ENCODE data around the gene CBX7.
A peak's percentile ranks its signal among the peaks of the same experiment; 100 is the strongest.

The CBX7 gene

DNA sequence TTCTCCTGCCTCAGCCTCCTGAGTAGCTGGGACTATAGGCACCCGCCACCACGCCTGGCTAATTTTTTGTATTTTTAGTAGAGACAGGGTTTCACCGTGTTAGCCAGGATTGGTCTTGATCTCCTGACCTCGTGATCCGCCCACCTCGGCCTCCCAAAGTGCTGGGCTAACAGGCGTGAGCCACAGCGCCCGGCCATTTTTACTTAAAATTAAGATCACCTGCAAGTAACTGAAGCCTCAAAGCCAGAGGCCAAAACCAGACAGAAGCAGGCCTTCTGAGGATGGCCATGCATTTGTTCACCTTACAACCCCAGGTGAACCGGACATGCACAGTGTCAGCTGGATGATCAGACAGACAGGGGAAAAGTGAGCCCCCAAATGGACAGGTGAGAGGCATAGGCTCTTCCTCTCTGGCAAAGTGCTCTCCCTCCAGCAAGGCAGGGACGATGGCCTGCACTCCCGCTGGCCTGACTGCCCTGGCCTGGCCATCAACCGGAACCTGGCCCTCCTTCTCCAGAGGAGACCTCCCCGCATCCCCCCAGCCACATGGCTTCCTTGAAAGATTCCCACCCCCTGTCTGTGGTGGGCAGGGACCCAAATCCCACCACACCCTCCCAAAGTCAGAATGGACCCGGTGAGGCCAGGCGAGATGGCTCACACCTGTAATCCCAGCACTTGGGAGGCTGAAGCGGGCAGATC, 29.6 kb downstream of the CBX7 start:
- no peak for DNase-seq

DNA sequence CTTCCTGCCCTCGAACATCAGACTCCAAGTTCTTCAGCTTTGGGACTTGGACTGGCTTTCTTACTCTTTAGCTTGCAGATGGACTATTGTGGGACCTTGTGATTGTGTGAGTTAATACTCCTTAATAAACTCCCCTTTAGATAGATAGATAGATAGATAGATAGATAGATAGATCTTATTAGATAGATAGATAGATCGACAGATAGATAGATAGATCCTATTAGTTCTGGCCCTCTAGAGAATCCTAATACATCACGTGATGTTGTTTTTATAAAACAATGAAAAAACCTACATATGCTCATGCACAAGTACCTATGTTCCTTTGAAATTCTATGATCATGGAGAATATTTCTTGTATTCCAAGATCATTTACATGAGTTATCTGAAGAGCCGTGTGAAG, 31.5 kb downstream of the CBX7 start:
- no peak for DNase-seq

DNA sequence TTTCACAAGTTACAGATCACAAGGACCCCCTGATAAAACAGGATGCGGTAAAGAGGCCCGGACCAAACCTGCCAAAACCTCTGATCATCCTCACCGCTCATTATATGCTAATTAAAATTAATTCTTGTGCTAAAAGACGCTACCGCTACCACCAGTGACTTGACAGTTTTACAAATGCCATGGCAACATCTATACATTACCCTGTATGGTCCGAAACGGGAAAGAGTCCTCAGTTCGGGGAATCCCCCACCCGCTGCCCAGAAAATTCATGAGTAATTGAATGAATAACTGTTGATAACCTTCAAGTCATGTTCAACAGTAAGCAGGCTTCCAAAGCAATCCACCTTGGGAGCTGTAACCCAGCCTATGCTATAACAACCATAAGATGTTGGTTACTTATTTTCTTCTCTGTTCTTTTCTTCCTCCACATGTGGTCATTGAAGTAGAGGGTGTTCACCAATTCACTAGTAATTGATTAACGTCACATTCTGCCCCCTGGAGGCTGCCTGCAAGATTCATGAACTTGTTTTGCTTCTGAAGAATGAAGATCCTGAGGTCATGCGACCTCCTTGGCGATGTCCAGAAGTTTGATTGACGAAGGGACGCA, 34.8 kb downstream of the CBX7 start:
- peak; percentile 23 for DNase-seq

DNA sequence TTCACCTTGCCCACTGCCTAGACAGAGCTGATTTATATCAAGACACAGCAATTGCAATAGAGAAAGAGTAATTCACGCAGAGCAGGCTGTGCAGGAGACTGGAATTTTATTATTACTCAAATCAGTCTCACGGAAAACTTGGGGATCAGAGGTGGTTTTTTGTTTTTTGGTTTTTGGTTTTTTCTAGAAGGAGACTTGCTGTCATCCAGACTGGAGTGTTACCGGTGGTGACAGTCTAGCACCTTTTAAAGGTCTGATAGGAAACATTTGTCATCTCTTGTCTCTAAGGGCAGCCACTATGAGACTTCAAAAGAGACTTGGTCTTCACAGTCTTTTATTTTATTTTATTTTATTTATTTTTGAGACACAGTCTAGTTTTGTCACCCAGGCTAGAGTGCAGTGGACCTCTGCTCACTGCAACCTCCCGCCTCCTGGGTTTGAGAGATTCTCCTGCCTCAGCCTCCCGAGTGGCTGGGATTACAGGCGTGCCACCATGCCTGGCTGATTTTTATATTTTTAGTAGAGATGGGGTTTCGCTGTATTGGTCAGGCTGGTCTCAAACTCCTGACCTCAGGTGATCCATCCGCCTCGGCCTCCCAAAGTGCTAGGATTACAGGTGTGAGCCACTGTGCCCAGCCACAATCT, 36.4 kb downstream of the CBX7 start:
- DNase-seq = no peak

DNA sequence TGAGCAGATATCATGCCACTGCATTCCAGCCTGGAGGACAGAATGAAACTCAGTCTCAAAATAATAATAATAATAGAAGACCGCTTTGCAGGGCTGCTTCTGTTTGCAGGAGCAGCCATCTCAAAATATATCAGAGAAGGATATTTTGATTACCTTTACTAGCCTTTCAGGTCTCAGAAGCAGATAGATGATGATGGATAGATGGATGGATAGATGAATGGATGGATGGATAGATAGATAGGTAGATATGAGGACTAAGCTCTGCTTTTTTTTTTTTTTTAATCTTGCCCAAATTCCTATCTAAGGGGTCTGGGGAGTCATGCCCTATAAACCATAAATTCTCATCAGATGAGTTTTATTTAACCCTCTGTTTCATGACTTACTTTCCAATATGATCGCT, 36.9 kb downstream of the CBX7 start:
- DNase-seq = no peak

DNA sequence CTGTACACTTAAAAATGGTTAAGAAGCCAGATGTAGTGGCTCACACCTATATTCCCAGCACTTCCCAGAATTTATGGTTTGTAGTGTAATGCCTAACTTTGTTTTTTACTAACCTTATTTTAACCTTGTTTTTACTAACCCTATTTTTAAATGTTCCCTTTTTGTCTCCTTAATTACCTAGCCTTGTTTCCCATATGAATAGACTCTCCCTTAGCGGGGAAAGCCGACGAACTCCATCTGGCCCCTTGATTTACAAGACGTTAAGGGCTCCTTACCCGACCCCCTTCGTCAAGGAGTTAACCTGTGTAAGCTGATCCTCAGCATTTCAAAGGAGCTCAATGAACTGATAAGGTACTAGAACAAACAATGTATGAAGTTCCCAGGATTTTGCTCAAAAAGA, 38.4 kb downstream of the CBX7 start:
- no peak for DNase-seq

DNA sequence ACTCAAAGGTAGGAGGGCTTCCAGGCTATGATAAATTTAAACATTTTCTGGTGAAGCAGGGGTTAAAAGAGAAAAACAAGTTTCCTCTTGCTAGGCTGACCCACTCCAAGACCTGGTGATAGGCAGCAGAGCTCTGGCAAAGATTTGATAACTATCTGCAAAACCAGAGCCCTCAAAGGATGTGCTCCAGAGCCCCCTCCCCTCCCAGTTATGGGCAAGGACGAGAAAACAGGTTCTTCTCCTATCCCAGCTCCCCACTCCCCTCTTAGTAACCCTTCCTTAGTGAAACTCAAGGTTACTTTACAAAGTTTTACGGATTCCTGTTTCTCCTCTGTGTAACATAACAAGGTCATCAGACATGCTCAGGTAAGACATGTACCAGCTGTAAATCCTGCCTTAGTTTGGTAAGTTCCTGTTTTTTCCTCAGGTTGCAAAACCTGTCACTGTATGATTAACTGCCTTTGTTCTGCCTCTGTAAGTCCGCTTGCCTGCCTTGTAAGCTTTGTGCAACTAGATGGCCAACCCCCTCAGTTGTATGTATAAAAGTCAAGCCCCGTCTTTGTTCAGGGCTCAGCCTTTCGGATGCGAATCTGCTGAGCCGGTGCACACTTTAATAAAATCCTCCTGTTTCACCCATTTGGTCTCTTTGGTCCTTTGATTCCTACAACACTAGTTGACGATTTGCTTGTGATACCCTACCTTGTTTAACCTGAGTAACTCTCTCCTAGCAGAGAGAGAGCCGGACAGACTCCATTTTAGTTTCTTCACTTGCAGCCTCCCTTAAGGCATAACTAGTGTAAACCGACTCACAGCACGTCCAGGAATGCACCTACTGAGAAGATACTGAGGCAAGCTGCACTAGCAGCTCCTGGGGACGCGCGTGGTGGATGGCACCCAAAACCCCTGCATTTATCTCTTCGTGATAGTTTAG, 41.6 kb downstream of the CBX7 start:
- DNase-seq = no peak

DNA sequence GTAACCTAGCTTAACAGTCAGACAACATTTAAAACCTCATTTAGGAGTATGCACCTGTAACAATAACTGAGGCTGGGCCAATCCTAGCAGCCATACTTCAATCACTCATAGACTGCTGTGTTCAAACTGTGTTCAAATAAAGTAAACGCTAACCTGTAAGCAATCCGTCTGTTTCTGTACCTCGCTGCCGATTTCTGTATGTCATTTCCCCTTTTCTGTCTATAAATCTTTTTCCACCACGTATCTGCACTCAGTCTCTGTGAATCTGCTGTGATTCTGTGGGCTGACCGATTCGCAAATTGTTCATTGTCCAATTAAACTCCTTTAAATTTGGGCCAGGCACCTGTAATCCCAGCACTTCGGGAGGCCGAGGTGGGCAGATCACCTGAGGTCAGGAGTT, 43.1 kb downstream of the CBX7 start:
- no peak for DNase-seq

DNA sequence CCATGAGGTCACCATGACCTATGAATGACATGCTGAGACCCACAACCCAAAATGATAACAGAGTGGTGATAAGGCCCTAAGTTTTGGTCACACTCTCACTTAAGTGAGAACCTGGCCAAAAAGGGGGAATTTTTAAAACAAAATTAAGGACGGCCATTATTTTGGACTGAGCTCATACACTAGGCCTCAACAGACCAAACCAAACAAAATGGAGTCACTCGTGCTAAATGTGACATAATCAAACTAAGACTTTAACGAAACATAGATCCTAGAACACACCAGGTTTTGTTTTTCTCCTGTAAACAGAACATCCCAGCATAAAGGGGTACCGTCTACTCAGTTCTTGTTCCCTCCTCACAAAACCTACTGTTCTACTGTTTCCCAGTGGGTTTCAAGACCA, 44.0 kb downstream of the CBX7 start:
- DNase-seq = no peak

DNA sequence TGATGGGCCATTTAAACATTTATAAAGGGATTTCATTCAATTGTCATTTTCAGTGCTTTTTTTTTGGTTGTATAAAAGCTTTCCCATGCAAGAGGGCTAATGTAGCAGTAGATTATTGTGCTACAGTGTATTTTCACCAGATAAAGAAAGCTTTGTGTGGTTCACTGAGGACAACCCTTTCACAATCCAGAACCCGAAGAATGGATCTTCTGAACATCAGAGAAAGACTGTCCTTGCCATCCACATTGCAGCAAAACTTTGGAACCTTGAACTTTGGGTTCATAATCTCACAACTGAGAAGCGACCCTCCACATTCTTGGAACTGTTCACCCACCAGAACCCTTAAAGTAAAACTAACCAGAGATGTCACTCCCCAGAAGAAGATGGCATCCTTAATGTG, 46.2 kb downstream of the CBX7 start:
- DNase-seq = no peak

DNA sequence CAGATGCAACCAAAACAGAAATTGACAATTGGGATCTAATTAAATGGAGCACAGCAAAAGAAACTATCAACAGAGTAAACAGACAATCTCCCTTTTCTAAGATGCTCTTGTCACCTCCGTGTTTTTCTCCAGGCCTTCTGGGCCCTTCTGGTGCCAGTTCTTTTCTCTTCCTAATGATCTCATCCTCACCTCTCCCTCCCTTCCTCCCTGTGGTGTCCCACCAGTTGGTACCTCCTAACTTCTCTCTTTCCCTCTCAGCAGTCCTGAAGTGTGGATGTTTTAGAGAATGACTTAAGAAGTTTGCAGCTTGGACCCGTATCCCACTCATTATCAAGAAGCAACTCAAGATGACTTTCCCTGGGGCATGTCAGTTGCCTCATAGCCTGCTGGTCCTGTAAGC, 49.0 kb downstream of the CBX7 start:
- DNase-seq = no peak

DNA sequence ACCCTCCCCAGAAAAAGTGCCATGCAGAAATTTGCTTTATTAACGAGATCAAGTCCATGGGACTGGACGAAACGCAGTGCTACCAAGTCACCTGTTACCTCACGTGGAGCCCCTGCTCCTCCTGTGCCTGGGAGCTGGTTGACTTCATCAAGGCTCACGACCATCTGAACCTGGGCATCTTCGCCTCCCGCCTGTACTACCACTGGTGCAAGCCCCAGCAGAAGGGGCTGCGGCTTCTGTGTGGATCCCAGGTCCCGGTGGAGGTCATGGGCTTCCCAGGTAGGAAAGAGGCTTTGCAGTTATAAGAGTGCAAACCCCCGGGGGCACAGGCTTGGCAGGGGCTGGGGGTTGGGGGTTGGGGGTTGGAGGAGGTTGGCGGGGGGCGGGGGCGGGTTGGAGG, 51.3 kb downstream of the CBX7 start:
- DNase-seq = no peak

DNA sequence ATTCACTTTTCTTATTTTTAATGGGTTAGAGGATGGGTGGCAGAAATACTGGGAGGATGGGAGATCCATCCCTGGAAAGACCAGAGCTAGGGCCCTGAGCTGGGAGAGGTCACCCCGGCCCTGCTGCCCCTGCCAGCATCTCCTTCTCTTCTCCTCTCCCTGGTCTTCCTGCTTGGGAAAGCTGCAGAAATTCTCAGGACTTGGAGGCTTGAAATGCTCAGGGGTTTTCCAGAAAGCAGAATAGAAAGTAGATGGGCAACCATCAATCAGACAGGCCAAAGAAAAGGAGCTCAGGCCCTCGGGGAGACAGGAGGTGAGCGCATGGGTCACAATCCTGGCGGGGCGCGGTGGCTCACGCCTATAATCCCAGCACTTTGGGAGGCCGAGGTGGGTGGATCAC, 53.9 kb downstream of the CBX7 start:
- no peak for DNase-seq

DNA sequence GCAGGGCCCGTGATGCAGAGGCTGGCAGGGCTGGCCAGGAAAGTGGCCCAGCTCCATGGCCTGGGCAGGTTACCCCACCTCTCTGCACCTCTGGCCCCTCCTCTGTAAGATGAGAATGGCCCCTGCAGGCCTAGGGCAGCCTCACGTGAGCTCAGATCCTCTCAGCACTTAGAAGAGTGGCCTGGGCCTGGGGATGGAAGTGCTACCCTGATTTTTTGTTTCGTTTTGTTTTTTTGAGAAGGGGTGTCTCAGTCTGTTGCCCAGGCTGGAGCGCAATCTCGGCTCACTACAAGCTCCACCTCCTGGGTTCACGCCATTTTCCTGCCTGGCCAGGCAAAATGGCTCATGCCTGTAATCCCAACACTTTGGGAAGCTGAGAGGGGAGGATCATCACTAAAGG, 54.5 kb downstream of the CBX7 start:
- DNase-seq = no peak

DNA sequence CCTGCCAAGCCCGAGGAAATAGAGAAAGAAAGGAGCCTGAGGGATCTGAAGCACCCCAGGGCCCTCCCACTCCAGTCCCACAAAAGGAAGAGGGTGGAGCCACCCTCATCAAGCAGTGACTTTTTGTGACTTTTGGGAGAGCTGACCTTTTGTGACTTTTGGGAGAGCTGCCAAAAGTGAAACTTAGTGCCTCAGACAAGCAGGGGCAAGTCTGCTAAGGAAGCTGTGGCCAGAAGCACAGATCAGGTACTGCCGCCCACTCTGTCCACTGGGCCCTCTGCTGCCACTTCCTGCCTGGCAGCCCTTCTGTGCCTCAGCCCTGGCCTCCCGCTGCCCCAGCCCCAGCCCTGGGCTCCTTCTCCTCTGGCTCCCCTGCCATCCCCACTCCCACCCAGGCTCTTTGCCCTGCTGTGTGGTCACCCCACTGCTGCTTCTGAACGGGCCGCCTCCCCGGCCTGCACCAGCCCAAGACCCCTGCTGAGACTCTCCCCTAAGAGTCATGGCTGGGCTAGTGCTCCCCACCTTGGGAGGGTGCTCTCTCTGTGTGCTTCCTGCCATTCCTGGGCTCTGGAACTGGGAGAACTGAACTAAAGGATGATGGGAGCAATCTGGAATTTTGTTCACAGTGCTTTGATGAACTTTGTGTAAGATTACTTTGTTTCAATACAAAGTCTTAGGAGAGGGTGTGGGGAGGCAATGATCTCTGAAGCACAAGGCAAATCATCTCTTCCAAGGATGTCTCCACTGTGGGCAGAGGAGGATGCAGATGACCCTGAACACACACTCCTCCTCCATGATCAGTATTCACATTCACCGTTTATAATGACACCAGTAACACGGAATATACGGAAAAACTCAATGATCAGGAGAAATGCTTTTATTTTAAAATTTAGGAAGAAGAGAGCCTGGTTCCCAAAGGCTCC, 55.1 kb downstream of the CBX7 start, which contains the start of gene APOBEC3H:
Gene APOBEC3H (plus strand): TSS at position 147 of the 923 bp plus-strand sequence. CDS start 3,035 bp downstream, outside the sequence.
- no peak for DNase-seq

DNA sequence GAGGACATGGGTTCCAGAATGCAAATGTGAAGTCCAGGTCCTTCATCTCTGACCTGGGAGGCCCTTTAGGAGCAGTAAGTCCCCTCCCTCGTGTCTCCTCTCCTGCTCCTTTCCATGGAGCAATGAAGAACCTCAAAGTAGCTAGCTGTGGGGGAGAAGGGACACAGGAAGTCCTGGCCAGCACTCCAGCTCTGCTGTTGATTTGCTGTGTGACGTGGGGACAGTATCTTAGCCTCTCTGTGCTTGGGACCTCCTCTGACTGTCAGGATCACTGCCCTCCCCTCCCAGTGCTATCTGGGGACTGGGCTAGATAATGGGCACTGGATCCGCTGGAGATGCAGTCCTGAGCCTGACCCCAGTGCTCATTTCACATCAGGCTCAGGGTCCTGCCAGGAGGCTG, 56.5 kb downstream of the CBX7 start:
- no peak for DNase-seq

DNA sequence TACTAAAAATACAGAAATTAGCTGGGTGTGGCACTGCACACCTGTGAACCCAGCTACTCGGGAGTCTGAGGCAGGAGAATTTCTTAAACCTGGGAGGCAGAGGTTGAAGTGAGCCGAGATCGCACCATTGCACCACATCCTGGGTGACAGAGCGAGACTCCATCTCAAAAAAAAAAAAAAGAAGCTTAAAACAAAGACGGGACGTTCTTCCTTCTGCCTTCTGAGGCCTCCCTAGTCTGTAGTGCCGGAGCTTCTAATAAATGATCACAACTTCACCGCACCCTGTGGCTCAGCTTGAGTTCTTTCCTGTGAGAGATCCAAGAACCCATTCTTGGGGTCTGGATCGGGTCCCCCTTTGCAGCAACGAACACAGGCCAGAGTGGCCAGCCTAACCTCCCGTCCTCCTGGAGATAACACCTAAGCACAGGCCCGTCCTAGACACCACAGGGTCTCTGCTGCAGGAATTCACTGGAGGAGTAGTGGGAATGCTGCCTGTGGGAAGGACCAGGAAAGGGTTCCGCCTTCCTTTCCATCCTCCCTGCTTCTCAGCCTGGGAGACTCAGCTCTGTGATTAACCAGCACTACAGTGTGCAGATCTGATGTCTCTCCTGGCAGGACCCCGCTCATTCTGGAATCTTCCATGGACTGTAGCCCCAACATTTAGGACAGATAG, 57.6 kb downstream of the CBX7 start:
- no peak for DNase-seq

DNA sequence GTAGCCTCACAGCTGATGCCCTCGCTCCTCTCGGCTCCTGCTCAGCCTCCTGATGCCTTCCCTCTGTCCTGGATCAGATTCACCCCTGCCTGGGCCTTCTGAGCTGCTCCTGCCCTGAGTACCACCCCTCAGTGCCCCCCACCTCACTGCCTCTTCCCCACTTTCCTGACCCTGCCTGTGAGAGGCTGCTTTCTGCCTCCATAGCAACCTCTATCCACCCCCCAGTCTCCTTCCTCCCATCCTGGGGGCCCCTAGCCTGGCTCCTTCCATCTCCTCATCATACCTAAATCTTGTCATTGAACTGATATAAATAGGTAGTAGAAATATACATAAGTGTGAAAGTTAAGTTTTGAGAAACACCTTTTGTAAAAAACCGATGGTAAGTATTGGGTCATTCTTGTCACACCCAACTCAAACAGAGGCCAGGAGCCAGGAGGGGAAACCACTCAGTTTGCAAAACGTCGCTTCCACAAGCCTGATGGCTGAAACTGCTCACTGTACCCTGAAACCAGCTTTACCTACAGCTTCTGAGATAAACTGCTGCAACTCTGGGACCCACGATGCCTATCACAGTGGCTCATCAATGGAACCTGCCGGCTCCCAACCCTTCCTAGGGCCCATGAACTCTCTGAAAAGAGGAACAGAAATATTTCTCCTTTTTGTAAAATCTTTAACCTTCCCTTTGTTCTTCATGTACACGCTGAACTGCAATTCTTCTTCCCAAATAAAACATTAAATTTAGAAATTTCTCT, 60.2 kb downstream of the CBX7 start:
- no peak for DNase-seq

DNA sequence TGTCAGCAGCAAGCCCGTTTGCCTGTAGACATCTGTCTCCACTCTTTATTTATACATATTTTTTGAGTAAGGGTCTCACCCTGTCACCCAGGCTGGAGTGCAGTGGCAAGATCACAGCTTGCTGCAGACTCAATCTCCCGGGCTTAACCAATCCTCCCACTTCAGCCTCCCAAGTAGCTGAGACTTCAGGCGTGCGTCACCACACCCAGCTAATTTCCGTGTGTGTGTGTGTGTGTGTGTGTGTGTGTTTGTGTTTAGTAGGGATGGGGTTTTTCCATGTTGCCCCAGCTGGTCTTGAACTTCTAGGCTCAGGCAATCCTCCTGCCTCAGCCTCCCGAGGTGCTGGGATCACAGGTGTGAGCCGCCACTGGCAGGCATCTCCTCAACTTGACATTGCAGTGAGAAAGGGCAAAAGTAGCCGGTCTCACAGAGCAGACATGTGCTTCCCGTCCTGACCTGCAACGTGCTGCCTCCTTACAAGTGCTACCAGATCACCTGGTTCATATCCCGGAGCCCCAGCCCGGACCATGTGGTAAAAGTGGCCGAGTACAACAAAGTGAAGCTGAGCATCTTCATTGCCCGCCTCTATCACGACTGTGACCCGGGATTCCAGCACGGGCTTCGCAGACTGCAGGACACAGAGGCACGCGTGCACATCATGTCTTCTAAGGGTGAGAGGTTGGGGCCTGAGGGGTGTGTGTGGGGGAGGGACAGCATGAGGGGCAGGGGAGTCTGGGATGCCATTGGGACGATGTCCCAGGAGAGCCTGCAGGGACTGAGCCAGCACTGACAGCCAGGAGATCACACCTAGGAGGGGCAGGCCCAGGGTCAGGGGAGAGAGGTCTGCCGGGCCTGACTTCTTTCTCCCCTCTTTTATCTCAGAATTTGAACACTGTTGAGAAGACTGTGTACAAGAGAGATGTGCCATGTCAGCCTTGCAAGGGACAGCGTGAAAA, 61.1 kb downstream of the CBX7 start:
- DNase-seq = no peak

Data from fibroblast of skin of right quadriceps (primary cell).